ENCODE data around the gene SOHLH2.

GRCh38 chr13:36212789-36213188 is 1.6 kb downstream of the SOHLH2 start:
- TF ChIP-seq CTCF (IDR thresholded peaks at IDR 0.05; ENCODE audit: low read depth, low read length, missing input control) (no peak), HNF4G (IDR thresholded peaks at IDR 0.05) (no peak), ATF3 (IDR thresholded peaks at IDR 0.05) (no peak), GABPA (IDR thresholded peaks at IDR 0.05 in 1 of 2, conservative IDR thresholded peaks at IDR 0.05 in 1 of 2) (no peak), MAX (IDR thresholded peaks at IDR 0.05) (no peak), FOXA1 (IDR thresholded peaks at IDR 0.05) (no peak), TAF1 (conservative IDR thresholded peaks at IDR 0.05) (no peak), YY1 (IDR thresholded peaks at IDR 0.05) (no peak), EGR1 (IDR thresholded peaks at IDR 0.05; ENCODE audit: low read depth in 2 of 2) (no peak), RAD21 (IDR thresholded peaks at IDR 0.05) (no peak), REST (IDR thresholded peaks at IDR 0.05) (no peak), RXRA (IDR thresholded peaks at IDR 0.05) (no peak), SP1 (IDR thresholded peaks at IDR 0.05) (no peak), NR2F2 (IDR thresholded peaks at IDR 0.05) (no peak)

All from liver (tissue), 3 donors.